Urinary bladder (tissue), 4 donors: ENCODE results near the gene LRRC4B. TPM values are rescaled to one million over a fixed set of nuclear protein-coding genes. Genes with fewer than 3 reads are reported as not detected.

Source experiments
- DNase-seq: peaks from one replicate; pipeline ENCODE4 v3.0.0-alpha.2; 2015; ENCODE audit errors: extremely low spot score
- H3K27ac ChIP-seq: one replicate; pipeline ENCODE4 v1.5.1; 2013; ENCODE audit warnings: low read depth, mild to moderate bottlenecking, moderate library complexity
- H3K36me3 ChIP-seq: one replicate; pipeline ENCODE4 v1.6.1; 2013; ENCODE audit warnings: mild to moderate bottlenecking, moderate library complexity; ENCODE audit not compliant: insufficient read depth
- H3K4me1 ChIP-seq: one replicate; pipeline ENCODE4 v1.6.1; 2013; ENCODE audit warnings: mild to moderate bottlenecking, moderate library complexity; ENCODE audit not compliant: insufficient read depth
- H3K4me3 ChIP-seq: one replicate; pipeline ENCODE4 v1.5.1; 2013; ENCODE audit warnings: low read depth, low read length
- WGBS: extraction: QIAGEN DNeasy Blood & Tissue Kit; methylation state at CpG from one replicate; pipeline ENCODE4 v1.1.7; 2013; 5-methylcytosine and 5-hydroxymethylcytosine counted together
- polyA plus RNA-seq: library from polyadenylated mRNA; stranded (reverse); fragments of 200-250 nt; gene quantifications from one replicate; pipeline ENCODE4 v1.2.3, GENCODE V29; 2013
- total RNA-seq: library from RNA; depleted of rRNA; stranded (reverse); fragments of >200 nt; gene quantifications from one replicate; pipeline ENCODE4 v1.2.3, GENCODE V29; 2014
- donor health status: healthy with polysubstance abuse.
- donor health status: healthy.

LRRC4B gene
- total and polyA plus RNA-seq, 2 donors, result 12.8 to 14.5 TPM

GRCh38 chr19:50492303-50493052, 75.8 kb downstream of the LRRC4B start:
- DNase-seq, result no peak
- 7% methylated on average over 9 of the region's 12 CpGs for whole genome bisulfite sequencing
- Histone ChIP-seq H3K4me1 (no peaks in the 10 kb centered on the region), H3K27ac (no peak overlapping the region), H3K36me3 (no peaks in the 10 kb centered on the region), H3K4me3 (no peak overlapping the region)

- 28% methylated on average over 26 of the region's 26 CpGs for WGBS
- H3K27ac ChIP-seq, result no peak overlapping the region
- DNase-seq, result no peak
- no peaks in the 10 kb centered on the region for H3K36me3 ChIP-seq
- H3K4me1 ChIP-seq, result no peaks in the 10 kb centered on the region
- no peak overlapping the region for H3K4me3 ChIP-seq
Measured at GRCh38 chr19:50490991-50491472, 77.2 kb downstream of the LRRC4B start.

GRCh38 chr19:50490411-50490811, 77.8 kb downstream of the LRRC4B start:
- H3K4me3 ChIP-seq, result no peak overlapping the region

GRCh38 chr19:50489461-50490011, 78.7 kb downstream of the LRRC4B start:
- 36% methylated on average over 24 of the region's 24 CpGs for WGBS
- Histone ChIP-seq H3K27ac (no peak overlapping the region), H3K4me1 (no peaks in the 10 kb centered on the region), H3K4me3 (no peak overlapping the region), H3K36me3 (no peaks in the 10 kb centered on the region)
- no peak for DNase-seq

More at GRCh38 chr19:50490411-50490811, 77.8 kb downstream of the LRRC4B start:
- Histone ChIP-seq H3K27ac (no peak overlapping the region), H3K4me1 (no peaks in the 10 kb centered on the region), H3K36me3 (no peaks in the 10 kb centered on the region)
- WGBS, result 93% methylated on average over 18 of the region's 18 CpGs
- DNase-seq, result no peak

GRCh38 chr19:50488389-50489194, 79.6 kb downstream of the LRRC4B start:
- Histone ChIP-seq H3K27ac (no peak overlapping the region), H3K36me3 (no peaks in the 10 kb centered on the region), H3K4me3 (no peak overlapping the region), H3K4me1 (no peaks in the 10 kb centered on the region)
- 19% methylated on average over 13 of the region's 13 CpGs for WGBS
- no peak for DNase-seq

GRCh38 chr19:50486823-50487515, 81.3 kb downstream of the LRRC4B start:
- Histone ChIP-seq H3K27ac (no peak overlapping the region), H3K4me3 (no peak overlapping the region), H3K4me1 (no peaks in the 10 kb centered on the region), H3K36me3 (no peaks in the 10 kb centered on the region)
- WGBS, result 73% methylated on average over 18 of the region's 18 CpGs
- no peak for DNase-seq

DNA sequence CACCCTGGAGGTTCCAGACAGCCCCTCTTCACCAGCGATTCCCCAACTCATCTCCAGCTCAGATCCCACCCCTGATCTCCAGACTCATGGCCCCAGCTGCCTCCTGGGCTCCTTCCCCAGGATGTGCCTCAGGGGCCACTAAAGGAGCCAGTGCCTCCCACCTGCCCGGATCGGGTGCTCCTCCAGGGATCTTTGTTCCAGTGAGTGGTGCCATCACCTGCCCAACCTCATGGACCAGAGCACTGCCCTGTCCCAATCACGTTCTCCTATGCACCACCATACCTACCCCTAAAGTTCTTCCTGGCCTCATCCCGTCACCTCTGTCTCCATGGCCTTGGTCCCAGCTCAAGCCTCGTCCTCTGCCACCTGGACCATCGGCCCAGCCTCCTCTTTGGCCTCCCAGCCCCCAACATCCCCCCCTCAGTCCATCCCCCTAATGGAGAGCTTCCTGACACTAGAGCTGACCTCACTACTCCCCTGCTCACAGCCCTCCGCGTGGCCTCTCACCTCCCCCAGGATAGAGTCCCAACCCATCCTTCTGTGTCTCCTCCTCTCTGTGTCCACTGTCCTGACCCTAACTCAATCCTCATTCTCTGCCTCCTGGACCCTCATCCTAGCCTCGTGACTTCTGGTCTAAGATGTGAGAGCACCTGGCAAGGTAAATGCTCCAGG, 82.8 kb downstream of the LRRC4B start:
- Histone ChIP-seq H3K27ac (no peak overlapping the region), H3K4me3 (no peak overlapping the region), H3K4me1 (no peaks in the 10 kb centered on the region), H3K36me3 (no peaks in the 10 kb centered on the region)
- WGBS, result 88% methylated on average over 10 of the region's 10 CpGs
- no peak for DNase-seq

DNA sequence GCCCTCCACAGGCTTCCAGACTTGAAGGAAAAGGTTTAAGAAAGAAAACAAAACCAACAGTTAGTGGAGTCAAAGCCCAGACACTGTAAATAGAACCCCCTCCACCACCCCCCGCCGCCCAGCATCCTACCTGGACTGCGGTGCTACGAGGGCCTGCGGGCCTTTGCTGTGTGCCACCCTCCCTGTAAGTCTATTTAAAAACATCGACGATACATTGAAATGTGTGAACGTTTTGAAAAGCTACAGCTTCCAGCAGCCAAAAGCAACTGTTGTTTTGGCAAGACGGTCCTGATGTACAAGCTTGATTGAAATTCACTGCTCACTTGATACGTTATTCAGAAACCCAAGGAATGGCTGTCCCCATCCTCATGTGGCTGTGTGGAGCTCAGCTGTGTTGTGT, 85.3 kb downstream of the LRRC4B start:
- 85% methylated on average over 10 of the region's 10 CpGs for whole genome bisulfite sequencing
- H3K4me3 ChIP-seq, result no peak overlapping the region
- H3K36me3 ChIP-seq, result no peaks in the 10 kb centered on the region
- DNase-seq, result no peak
- no peaks in the 10 kb centered on the region for H3K4me1 ChIP-seq
- no peak overlapping the region for H3K27ac ChIP-seq

- Histone ChIP-seq H3K27ac (no peak overlapping the region), H3K4me3 (no peak overlapping the region), H3K4me1 (no peaks in the 10 kb centered on the region), H3K36me3 (no peaks in the 10 kb centered on the region)
- 86% methylated on average over 16 of the region's 16 CpGs for WGBS
- no peak for DNase-seq
Measured at GRCh38 chr19:50482271-50482855, 85.9 kb downstream of the LRRC4B start.

- Histone ChIP-seq H3K27ac (no peak overlapping the region), H3K36me3 (no peaks in the 10 kb centered on the region), H3K4me1 (no peaks in the 10 kb centered on the region), H3K4me3 (no peak overlapping the region)
- no peak for DNase-seq
- WGBS, result 94% methylated on average over 27 of the region's 27 CpGs
Measured at GRCh38 chr19:50481351-50482149, 86.7 kb downstream of the LRRC4B start.

DNA sequence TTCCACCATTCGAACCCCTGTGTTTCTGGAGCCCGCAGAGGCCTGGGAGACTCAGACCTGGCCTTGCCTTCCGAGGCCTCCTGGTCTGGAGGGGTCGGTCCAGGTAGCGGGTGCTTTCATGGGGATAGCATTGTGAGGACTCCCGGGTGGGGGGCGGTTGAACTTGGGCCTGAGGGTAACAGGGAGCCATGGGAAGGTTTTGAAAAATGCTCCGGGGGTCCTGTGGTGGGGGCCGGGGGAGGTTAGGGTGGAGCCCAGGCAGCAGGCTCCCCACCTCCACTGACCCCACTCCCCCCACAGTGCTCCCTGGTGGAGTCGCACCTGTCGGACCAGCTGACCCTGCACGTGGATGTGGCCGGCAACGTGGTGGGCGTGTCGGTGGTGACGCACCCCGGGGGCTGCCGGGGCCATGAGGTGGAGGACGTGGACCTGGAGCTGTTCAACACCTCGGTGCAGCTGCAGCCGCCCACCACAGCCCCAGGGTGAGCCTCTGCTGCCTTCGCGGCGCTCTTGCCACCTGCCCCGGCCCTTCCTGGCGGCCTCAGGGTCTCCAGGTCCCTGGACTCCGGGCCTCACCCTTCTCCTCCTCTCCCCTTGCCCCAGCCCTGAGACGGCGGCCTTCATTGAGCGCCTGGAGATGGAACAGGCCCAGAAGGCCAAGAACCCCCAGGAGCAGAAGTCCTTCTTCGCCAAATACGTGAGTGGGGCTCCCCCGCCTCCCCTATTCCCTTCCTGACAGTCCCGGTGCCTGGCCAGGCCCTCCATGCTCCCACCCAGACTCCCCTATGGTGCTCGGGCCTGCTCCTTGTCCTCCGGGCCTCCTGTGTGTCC, 87.7 kb downstream of the LRRC4B start:
- no peak overlapping the region for H3K4me3 ChIP-seq
- DNase-seq, result no peak
- H3K4me1 ChIP-seq, result no peaks in the 10 kb centered on the region
- H3K27ac ChIP-seq, result no peak overlapping the region
- 93% methylated on average over 37 of the region's 37 CpGs for WGBS
- H3K36me3 ChIP-seq, result no peaks in the 10 kb centered on the region
